Esophagus squamous epithelium (tissue), 5 donors: ENCODE measurements around the gene TMEM80. TPM values are rescaled to one million over a fixed set of nuclear protein-coding genes. Genes with fewer than 3 reads are reported as not detected.
"Not testable (repeated sequence)": the region's sequence is repeated elsewhere in the genome, so short reads cannot be mapped to it uniquely, and the experiment has no call there.

Experiments used
- DNase-seq: peaks from one replicate; lab custom pipeline; 2025; lab: John Stamatoyannopoulos, UW
- H3K27ac ChIP-seq, 4 donors: fragments of 200-600 bp; sonication (generic); one replicate each; pipeline ENCODE4 v1.5.1; 2016 to 2019; ENCODE audit warnings: mild to moderate bottlenecking in 1 of 4
- H3K27me3 ChIP-seq, 4 donors: fragments of 200-600 bp; sonication (generic); 1 replicate in 3 of 4; 2 replicates in 1 of 4; pipeline versions ENCODE4 v1.5.1 to v1.6.0; 2017 to 2021; ENCODE audit warnings: antibody characterized with exemption in 1 of 4
- H3K36me3 ChIP-seq, 3 donors: fragments of 200-600 bp; sonication (generic); one replicate each; pipeline ENCODE4 v1.5.1; 2016 to 2019
- H3K4me1 ChIP-seq, 3 donors: fragments of 200-600 bp; sonication (generic); one replicate each; pipeline ENCODE4 v1.5.1; 2017 to 2019
- H3K4me3 ChIP-seq, 4 donors: fragments of 200-600 bp; sonication (generic); 1 replicate in 3 of 4; 2 replicates in 1 of 4; pipeline ENCODE4 v1.5.1; 2016 to 2019; ENCODE audit warnings: mild to moderate bottlenecking in 2 of 4, moderate library complexity in 1 of 4
- H3K9me3 ChIP-seq, 3 donors: fragments of 200-600 bp; sonication (generic); one replicate each; pipeline ENCODE4 v1.5.1; 2016 to 2019
- CTCF ChIP-seq, 6 experiments: fragments of 450-650 bp in 4 of 6; fragments of 200-600 bp in 2 of 6; sonication (generic) in 2 of 6; IDR thresholded peaks; one replicate each; pipeline ENCODE4 v1.5.1; 2016 to 2019; ENCODE audit warnings: antibody characterized with exemption in 6 of 6, mild to moderate bottlenecking in 4 of 6, moderate library complexity in 4 of 6
- POLR2A ChIP-seq, 4 donors: fragments of 450-650 bp; IDR thresholded peaks; one replicate each; pipeline ENCODE4 v1.6.1; 2017; ENCODE audit warnings: antibody characterized with exemption in 4 of 4, mild to moderate bottlenecking in 4 of 4, moderate library complexity in 3 of 4
- WGBS, 2 donors: methylation state at CpG; one replicate each; pipeline ENCODE4 v1.1.5; 2018; 5-methylcytosine and 5-hydroxymethylcytosine counted together
- intact Hi-C: fragments of 100-400 bp; cut with DNase I; formaldehyde crosslinking; loops from one replicate; pipeline ENCODE4 v1.15.0; 2022
- total RNA-seq, 4 donors: library from RNA; depleted of rRNA; stranded (reverse); fragments of >200 nt; gene quantifications; one replicate each; pipeline ENCODE4 v1.1.0, GENCODE V29; 2016
- donor health status: DM: yes; HTN: yes; CAD: no.

The TMEM80 gene
- total RNA-seq, 4 donors from 2014 or later = 16.1 to 55.3 (median 18.1) TPM

DNA sequence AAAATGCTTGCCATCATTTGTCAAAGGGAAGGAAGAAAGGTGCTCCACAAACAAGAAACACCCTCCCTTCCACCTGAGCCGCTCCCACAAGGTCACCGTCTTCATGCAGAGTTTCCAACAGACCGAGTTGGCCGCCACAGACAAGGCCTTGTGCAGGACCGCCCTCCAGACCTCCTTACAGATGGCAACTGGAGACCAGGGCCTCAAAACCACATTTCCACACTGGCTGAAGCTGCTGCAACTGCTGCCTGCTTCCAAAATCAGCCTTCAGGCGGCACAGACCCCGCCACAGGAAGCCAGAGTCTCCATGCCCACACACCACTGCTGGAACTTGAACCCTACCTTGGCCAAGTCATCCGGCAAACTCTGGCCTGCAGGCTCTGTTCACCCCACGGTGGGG is 6.9 kb upstream of the TMEM80 start:
- no peaks in the 10 kb centered on the region for H3K9me3 ChIP-seq
- WGBS, 2 donors = 74 to 96% methylated on average over 6 to 7 of the region's 9 CpGs
- intact Hi-C loops = no loop called here

DNA sequence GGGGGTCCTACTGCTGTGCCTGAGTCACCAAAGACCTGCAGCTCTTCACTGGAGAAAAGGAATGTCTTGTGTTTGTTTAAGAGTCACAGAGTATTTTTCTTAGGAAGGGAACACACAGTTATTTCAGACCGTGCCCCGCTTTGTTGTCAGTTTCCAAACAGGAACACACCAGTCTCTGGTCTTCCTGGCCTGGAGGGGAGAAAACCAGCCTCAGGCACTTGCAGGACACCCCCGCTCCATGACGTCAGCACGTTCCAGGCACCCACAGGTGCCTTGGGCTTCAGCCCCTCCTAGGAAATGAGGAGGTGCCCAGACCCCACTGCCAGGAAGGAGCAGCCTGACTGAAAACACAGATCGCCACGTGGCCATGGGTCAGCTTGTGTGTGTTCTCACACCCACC is 6.0 kb upstream of the TMEM80 start:
- Histone ChIP-seq H3K36me3 (peaks cover 4 to 60% (median 25%) of the 10 kb centered on the region in 3 donors), H3K27me3 (no peaks in the 10 kb centered on the region), H3K9me3 (no peaks in the 10 kb centered on the region), H3K4me3 (no peak overlapping the region), H3K27ac (no peak overlapping the region), H3K4me1 (peaks cover 14 to 39% (median 15%) of the 10 kb centered on the region in 3 donors)
- no peak for DNase-seq
- WGBS, 2 donors = 75 to 80% methylated on average over 2 to 4 of the region's 7 CpGs
- TF ChIP-seq POLR2A (IDR thresholded peaks at IDR 0.05) (no peak), CTCF (IDR thresholded peaks at IDR 0.05) (no peak)
- intact Hi-C loops = no loop called here

More for the DNA sequence above, 6.9 kb upstream of the TMEM80 start:
- H3K27ac ChIP-seq = no peak overlapping the region
- TF ChIP-seq CTCF (IDR thresholded peaks at IDR 0.05) = no peak
- TF ChIP-seq POLR2A (IDR thresholded peaks at IDR 0.05) = no peak
- no peak overlapping the region for H3K4me3 ChIP-seq
- H3K27me3 ChIP-seq = no peaks in the 10 kb centered on the region
- DNase-seq = no peak
- peaks cover 5 to 30% (median 7%) of the 10 kb centered on the region in 3 donors for H3K4me1 ChIP-seq
- peaks cover 4 to 69% (median 31%) of the 10 kb centered on the region in 3 donors for H3K36me3 ChIP-seq

DNA sequence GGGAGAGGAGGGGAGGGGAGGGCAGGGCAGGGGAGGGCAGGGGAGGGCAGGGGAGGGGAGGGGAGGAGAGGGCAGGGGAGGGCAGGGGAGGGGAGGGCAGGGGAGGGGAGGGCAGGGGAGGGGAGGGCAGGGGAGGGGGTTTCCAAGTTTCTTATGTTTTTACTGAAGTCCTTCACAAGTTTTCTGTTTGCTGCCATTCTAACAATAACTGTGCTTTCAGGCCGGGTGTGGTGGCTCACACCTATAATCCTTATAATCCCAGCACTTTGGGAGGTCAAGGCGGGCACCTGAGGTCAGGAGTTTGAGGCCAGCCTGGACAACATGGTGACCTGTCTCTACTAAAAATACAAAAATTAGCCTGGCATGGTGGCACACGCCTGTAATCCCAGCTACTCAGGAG is 5.4 kb upstream of the TMEM80 start:
- H3K9me3 ChIP-seq, H3K4me3 ChIP-seq, DNase-seq, H3K27ac ChIP-seq, H3K27me3 ChIP-seq, intact Hi-C loops: not testable (repeated sequence)
- peaks cover 4 to 54% (median 22%) of the 10 kb centered on the region in 3 donors for H3K36me3 ChIP-seq
- WGBS, 2 donors = 60 to 94% methylated on average over 1 to 2 of the region's 3 CpGs
- H3K4me1 ChIP-seq = peaks cover 15 to 40% (median 15%) of the 10 kb centered on the region in 3 donors

DNA sequence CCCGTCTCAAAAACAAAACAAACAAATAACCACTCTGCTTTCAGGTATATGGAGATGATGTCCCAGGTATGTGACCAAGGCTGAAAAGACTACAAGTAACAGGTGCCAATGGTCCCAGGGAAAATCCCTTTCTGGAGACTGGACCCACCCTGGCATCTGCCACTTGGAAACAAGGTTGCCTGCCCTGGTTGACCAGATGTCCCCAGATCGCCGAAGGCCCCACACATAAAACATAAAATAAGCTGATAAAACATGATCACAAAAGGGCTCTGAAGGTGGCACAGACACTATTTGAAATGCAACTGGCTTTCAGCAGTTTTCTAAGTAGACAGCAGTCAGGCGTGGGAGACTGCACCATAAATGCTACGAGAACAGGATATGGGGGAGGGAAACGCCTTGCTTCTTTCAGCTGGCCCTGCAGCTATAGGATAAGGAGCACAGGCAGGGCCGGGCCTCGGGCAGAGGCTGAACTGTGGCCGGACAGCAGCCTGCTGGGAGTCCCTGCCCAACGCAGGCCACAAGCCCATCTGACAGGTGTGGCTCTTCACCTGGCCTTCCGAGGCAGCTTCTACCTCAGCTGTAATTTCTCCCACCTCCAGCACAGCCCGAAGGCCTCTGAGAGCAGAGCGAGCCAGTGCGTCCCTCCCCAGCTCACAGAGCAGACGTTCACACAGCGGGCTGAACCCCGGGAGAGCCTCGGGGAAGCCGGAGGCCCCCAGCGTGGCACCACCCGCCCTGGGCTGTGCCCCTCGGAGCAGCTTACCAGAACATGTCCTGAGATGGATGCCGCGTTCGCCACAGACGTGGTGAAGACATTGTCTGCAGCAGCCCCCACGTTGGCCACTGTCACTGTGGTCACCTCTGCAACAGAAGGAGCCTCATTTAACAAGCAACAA is 4.6 kb upstream of the TMEM80 start:
- no peak overlapping the region for H3K27ac ChIP-seq
- peaks cover 15 to 40% (median 15%) of the 10 kb centered on the region in 3 donors for H3K4me1 ChIP-seq
- H3K4me3 ChIP-seq = no peak overlapping the region
- peaks cover 4 to 46% (median 16%) of the 10 kb centered on the region in 3 donors for H3K36me3 ChIP-seq
- intact Hi-C loops = no loop called here
- H3K27me3 ChIP-seq = no peaks in the 10 kb centered on the region
- no peaks in the 10 kb centered on the region for H3K9me3 ChIP-seq
- TF ChIP-seq POLR2A (IDR thresholded peaks at IDR 0.05) = no peak
- no peak for TF ChIP-seq CTCF (IDR thresholded peaks at IDR 0.05)
- DNase-seq = no peak
- WGBS, 2 donors = 70 to 77% methylated on average over 10 to 18 of the region's 27 CpGs

- no peak for TF ChIP-seq POLR2A (IDR thresholded peaks at IDR 0.05)
- TF ChIP-seq CTCF (IDR thresholded peaks at IDR 0.05) = no peak
- WGBS, 2 donors = 88 to 91% methylated on average over 9 to 15 of the region's 18 CpGs
- Histone ChIP-seq H3K4me3 (peak overlapping the region in 1 of 4 donors; percentile 74), H3K27ac (peak overlapping the region in 1 of 4 donors; percentile 97), H3K9me3 (no peaks in the 10 kb centered on the region), H3K36me3 (peaks cover 4 to 37% (median 8%) of the 10 kb centered on the region in 3 donors), H3K4me1 (peaks cover 21 to 48% (median 23%) of the 10 kb centered on the region in 3 donors), H3K27me3 (no peaks in the 10 kb centered on the region)
- intact Hi-C loops = no loop called here
- DNase-seq = no peak
Observed at GRCh38 chr11:691710-692590, 3.7 kb upstream of the TMEM80 start.
